ENCODE measurements around the gene DUSP19.
"Not testable (repeated sequence)": the region's sequence is repeated elsewhere in the genome, so short reads cannot be mapped to it uniquely, and the experiment has no call there.

DUSP19 gene

GRCh38 chr2:183078464-183079138, at the start of gene DUSP19:
Gene DUSP19 (plus strand): TSS chr2:183078747. CDS start chr2:183078934, 187 bp downstream.
- DNase-seq = peak; percentile 89

GRCh38 chr2:183029219-183029618, 49.3 kb upstream of the DUSP19 start:
- DNase-seq = no peak

GRCh38 chr2:183031911-183032794, 46.4 kb upstream of the DUSP19 start:
- no peak for DNase-seq

GRCh38 chr2:183033951-183034350, 44.6 kb upstream of the DUSP19 start:
- no peak for DNase-seq

- no peak for DNase-seq
These were observed 43.7 kb upstream of the DUSP19 start for GRCh38 chr2:183034806-183035205.

- no peak for DNase-seq
These were observed 43.1 kb upstream of the DUSP19 start for GRCh38 chr2:183035298-183035953.

GRCh38 chr2:183035954-183036669, 42.4 kb upstream of the DUSP19 start:
- no peak for DNase-seq

- peak; percentile 43 for DNase-seq
These were observed 41.4 kb upstream of the DUSP19 start for GRCh38 chr2:183037074-183037552.

GRCh38 chr2:183037553-183038340, 40.8 kb upstream of the DUSP19 start:
- no peak for DNase-seq

- peak; percentile 30 for DNase-seq
These were observed 39.9 kb upstream of the DUSP19 start, which contains the start of gene NCKAP1 for GRCh38 chr2:183038341-183039300. Gene NCKAP1 (minus strand): TSS chr2:183038457. CDS start chr2:183038099, 358 bp downstream.

GRCh38 chr2:183040604-183041003, 37.9 kb upstream of the DUSP19 start:
- DNase-seq = no peak

GRCh38 chr2:183043580-183043979, 35.0 kb upstream of the DUSP19 start:
- not testable (repeated sequence) for DNase-seq

- not testable (repeated sequence) for DNase-seq
These were observed 30.9 kb upstream of the DUSP19 start for GRCh38 chr2:183047486-183048125.

- no peak for DNase-seq
These were observed 29.1 kb upstream of the DUSP19 start for GRCh38 chr2:183049420-183049819.

- DNase-seq = no peak
These were observed 21.1 kb upstream of the DUSP19 start for GRCh38 chr2:183057333-183057985.

- no peak for DNase-seq
These were observed 19.0 kb upstream of the DUSP19 start for GRCh38 chr2:183059561-183059960.

- no peak for DNase-seq
These were observed 17.8 kb upstream of the DUSP19 start for GRCh38 chr2:183060571-183061231.

- DNase-seq = no peak
These were observed 15.5 kb upstream of the DUSP19 start for GRCh38 chr2:183063083-183063482.

GRCh38 chr2:183068561-183068960, 10.0 kb upstream of the DUSP19 start:
- no peak for DNase-seq
